Left renal cortex interstitium (tissue), 4 donors: ENCODE results near the gene SFT2D3. TPM values are rescaled to one million over a fixed set of nuclear protein-coding genes. Genes with fewer than 3 reads are reported as not detected.

Experiments used
- DNase-seq, 4 donors: peaks; one replicate each; pipeline ENCODE4 v3.0.0-alpha.2; 2013; ENCODE audit warnings: low read depth in 4 of 4, low spot score in 2 of 4, missing footprints in 1 of 4
- polyA plus RNA-seq, 4 donors: library from polyadenylated mRNA; unstranded; fragments of 120-200 nt; gene quantifications; one replicate each; pipeline ENCODE4 v1.2.1, GENCODE V29; 2013; ENCODE audit not compliant: insufficient read length in 4 of 4

The SFT2D3 gene
- polyA plus RNA-seq, 4 donors, result not detected

DNA sequence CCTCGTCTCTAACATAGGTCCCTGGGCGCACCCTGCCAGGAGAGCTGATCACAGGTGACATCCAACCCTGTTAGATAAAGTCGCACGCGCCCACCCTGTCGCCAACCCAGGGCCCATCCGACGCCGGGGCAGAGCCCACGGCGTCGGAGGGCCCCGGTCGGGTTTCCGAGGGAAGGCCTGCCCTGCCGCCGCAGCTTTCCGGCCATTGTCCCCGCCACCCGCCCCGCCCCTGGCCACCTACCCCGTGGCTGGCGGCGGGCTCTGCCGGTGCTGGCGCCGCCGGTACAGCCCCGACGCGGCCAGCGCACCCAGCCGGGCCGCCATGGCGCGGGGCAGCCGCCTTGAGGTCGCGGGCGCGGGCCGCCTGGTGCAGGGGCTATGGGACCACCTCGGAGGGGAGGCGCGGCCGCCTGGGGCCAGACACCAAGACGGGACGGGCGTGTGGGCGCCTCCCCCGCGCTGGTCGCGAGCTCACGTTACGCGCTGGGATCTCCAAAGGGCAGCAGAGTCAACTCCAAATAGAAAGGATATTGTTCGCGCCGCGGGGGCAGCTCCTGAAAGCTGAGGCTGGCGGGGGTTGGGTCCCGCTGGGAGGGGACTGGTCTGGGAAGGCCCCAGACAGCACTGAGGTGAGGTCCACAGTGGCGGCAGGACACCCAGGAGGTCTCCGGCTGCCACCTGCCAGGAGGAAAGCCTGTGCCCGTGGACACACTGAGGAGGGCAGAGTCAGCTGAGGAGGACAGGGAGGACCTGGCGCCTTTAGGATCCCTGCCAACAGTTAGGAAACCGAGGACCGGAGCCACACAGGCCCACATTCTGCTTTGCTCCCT lies 37.0 kb upstream of the SFT2D3 start:
- DNase-seq, result no peak

DNA sequence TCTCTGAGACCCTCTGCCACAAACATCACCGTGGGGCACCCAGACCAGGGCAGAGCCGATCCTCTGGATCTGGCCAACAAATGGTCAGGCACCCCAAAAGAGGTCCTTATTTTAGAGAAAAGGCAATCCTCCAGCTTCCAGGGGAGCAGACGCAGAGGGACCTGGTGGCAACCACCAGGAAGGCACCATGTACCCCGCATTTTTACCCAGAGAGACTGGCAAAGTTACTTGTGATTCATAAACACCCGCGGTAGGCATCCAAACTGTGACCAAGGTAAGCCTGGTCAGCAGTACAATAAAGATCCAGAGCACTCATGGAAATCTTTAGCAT lies 36.4 kb upstream of the SFT2D3 start:
- no peak for DNase-seq

DNA sequence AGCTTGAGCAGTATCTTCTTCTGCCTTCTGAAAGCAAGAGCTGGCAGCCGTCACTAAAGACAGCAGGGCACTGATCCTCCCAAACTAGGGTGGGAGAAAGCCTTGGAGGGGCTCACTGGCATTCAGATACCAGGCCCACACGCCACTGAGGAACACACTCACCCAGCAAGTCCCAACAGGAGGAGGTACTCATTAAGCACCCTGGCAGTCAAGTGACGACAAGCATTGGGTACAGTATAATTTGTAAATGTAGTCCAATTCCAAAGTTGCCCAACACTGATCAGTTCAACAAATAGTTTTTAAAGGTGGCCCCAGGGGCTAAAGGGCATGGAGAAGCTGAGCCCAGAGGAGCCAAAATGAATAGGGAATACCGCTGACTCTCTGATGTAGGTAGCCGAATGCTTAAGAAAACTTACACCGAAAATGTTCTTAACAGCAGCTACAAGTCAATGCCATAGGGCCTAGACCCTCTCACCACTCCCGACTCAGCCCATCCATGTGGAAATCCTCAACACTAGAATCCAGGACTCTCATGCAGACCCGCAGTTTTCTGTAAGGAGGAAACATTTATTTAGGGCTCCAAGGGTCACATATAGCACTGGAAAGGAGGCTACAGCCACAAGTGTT lies 35.9 kb upstream of the SFT2D3 start:
- DNase-seq, result no peak

DNA sequence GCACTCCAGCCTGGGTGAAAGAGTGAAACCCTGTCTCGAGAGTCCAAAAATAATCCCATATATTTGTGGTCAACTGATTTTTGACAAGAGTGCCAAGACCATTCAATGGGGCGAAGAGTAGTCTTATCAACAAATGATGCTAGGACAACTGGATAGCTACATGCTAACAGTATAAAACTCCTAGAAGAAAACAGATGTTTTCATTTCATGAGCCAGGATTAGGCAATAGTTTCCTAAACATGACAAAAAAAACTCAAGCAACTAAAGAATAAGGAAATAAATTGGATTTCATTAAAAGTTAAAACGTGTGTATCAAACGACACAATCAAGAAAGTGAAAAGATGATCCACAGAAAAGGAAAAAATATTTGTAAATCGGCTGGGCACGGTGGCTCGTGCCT lies 32.2 kb upstream of the SFT2D3 start:
- DNase-seq, result no peak

DNA sequence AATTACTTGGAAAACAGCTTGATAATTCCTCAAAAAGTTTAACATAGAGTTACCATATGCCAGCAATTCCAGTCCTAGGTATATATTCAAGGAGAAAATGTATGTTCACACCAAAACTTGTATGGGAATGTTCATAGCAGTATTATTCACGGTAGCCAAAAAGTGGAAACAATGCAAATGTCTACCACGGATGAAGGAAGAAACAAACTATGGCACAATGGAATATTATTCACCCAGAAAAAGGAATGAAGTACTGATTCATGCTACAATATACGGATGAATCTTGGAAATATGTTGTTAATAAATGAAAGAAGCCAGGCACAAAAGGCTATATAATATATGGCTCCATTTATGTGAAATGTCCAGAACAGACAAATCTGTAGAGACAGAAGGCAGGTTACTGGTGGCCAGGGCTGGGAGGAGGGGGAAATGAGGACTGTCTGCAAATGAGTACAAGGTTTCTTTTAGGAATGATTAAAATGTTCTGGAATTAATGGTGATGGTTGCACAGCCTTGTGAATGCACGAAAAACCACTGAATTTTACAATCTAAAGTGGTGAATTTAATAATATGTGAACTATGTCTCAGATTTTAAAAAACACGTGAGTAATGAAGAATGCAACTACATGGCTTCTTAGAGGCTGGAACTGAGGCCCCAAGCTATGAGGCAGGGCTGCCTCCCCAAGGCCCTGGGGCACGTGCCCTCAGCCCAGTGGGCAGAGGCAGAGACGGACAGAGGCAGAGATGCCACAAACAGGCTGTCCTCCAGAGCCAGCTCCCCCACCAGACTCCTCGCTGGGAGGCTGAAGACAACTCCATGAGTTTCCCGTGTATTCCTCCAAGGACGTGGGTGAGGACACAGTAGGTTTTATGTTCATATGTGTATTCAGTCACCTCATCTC lies 31.0 kb upstream of the SFT2D3 start:
- no peak for DNase-seq

DNA sequence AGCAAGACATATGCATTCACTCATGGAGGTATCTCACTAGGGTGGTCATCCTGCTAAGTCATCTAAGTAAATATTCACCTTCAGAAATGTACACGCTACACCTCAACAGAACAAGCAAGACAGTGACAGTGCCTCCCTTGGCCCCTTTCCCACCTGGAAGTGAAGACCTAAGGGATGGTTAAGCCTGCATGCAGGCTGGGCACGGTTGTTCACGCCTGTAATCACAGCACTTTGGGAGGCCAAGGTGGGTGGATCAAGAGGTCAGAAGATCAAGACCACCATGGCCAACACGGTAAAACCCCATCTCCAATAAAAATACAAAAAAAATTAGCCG lies 30.4 kb upstream of the SFT2D3 start:
- no peak for DNase-seq

DNA sequence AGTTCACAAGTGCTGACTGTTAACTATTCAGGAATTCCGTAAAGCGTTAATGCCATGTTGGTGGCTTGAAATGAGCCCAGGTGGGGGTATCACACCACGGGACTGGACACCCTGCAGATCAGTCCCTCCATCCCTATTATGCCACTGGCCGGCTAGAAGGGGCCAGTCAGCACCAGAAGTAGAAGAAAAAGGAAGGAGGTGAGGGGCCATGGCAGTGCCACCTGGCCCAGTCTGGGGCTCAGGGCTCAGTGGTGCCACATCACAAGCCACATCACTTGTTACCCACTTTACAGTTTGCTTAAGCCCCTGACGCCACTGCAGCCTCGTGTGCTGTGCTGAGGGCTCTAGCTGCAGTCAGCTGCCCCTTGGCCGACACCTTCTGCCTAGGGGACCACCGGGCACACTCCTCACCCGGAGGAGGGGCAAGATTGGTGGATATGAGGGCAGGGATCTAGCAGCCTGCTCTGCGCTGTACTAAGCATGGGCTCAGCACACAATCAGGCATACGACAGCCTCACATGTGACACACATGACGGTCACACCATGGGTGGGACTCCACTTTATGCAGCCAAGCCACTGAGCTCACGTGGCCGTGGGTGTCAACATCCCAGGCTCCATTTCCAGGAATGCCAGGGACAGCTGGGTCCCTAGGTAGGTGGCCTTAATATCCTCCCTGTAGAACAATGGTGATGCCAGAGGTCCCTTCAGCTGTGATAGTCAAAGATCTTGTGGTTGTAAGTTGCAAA lies 29.6 kb upstream of the SFT2D3 start:
- DNase-seq, result no peak

DNA sequence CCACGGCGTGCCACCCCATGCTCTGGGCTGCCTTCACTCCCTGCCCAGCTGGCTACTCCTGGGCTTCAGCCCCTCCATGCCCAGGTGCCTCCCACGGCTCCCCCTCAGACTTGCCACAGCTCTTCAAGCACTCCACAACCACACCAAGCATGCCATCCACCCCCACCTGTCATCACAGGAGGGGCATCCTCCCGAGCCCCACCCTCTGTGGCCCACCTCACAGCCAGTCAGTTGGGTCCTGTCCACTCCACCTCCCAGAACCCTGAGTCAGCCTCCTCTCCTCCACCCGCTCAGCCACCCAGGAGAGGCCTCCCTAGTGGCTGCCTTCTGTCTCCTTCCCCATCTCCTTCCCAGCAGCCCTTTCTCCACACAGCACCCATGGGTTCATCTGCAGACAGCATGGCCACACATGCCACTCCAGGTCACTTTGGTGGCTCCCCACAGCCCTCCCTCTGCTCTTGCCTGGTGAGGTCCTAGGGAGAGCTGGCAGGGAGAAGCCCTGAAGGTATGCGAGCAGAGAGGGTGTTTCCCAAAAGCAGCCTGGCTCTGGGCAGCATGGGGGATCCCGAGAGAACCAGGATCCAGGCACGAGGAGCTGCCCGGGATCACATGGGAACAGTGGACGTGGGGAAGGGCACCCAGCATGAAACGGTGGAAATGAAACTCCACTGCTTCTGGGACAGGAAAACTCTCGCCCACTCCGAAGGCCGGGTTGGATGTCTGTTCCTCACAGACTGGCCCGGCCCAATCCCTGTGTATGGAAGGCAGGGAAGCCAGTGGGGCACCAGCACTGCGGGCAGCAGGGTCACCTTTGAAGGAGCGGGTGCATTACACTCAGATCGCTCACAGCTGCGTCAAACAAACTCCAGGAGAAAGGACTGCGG lies 28.7 kb upstream of the SFT2D3 start:
- no peak for DNase-seq

DNA sequence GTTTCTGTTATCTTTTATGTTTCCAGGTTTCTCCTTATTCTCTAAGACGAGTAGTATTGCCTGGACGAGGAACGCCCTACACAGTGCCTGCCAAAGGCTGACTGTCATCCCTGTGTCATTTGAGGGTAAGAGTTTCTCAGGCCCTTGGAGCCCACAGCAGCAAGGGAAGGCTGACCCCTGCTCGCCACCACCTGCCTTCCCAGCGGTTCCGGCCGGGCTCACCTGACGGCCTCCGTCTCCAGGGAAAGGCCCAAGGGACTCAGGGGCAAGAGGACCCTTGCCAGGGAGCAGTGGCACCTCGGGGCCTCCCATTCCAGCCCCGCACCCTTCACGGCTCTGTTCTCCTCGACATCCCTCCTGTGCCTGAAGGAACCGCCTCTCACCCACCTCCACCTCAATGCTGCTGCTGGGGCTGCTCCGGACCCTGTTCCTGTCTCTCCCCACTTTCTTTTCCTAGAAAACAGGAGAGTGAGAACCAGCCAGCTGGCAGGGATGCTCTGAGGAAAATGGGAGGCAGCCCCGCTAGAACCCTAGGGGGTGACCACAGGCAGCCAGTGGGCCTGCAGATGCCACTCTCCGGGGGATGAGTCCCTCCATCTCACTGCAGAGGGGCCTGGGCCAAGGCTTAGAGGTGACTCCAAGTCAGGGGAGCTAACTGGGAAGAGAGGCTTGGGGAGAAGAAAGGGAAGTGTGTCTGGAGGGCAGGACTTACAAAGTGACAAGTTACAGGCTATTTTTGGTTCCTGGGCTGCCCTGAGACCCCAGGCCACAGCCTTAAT lies 27.8 kb upstream of the SFT2D3 start:
- DNase-seq, result no peak

DNA sequence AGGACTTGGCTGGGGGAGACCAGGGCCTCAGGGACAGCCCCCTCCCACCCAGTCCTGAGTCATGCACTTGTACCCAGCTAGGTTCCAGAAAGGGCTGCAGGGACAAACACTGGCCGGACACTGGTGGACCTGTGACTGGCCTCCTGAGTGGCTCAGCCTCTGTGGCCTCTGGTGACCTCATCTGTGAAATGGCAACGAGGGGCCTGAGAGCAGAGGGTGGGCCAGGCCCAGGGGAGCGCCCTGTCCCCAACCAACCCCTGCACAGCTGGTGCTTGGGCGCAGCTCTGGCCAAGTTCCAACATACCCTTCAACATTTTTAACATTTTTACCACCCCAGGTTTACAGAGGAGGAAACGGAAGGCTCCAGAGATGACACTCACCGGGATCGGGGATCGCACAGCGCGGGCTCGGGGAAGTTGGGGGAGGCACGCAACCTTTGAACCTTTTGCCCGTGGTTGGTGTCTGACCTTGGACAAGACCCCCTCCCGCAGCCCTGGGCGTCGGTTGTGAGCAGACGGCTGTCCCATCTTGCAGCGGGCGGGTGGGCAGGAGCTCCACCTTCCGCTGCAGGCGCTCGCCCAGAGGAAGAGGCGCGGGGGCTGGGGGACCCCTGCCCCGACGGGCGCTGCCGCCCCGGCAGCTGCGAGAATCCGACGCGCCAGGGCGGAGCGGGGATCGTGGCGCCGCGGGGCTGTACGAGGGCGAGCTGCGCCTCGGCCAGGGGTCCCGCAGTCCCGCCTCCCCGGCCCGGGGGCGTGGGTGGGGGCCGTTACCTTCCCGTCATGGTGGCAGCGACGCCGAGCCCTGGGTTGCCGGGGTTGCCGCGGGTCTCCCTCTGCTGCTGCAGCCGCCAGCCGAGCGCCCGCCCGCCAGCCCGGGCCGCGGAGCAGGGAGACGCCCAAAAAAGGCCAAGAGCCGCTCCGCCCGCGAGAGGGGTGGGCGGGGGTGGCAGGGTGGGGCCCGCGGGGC lies 26.8 kb upstream of the SFT2D3 start:
- no peak for DNase-seq

DNA sequence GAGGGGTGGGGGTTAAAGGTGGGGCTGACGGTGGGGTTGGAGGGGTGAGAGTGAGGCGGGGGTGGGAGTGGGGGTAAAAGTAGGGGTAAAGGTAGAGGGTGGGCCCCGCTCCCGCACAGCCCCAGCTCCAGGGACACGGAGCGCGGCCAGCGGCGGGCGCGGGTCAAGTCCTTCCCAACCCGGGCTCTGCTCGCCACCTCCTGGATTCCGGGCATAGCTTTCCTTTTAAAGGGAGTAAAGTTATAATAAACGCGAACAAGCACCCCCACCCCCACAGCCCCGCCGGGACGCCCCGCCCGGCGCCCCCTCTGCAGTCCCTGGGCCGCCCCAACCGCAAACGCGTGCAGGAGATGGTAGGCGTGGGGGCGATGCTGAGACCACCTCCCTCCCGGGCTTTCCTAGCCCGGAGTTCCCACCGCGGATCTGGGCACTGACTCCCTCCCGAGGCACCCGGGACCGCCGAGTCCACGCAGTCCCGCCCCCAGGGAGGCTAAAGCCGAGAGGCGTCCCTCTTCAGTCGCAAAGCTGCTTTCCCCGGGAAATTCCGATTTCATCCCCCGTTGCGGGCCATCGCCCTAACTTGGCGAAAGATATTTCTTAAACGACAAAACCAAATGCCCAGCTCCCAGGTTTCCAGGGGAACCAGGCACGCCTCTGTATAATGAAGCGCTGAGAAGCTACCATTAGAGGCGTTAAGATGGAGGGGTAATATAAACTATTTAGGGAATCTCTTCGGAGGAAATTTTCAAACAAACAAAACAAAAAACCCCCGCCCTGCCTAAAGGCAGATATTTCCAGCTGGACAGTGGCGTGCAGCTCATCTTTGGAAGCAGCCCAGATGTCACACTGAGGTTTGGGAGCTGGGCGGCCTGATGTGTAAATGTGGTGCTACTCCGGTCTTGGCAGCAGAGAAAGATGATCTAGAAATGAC lies 25.7 kb upstream of the SFT2D3 start, which contains the start of gene LIMS2:
Gene LIMS2, minus strand, starts transcription at position 200 of the 931 bp plus-strand sequence. CDS start 506 bp downstream, outside the sequence.
- DNase-seq, result no peak

DNA sequence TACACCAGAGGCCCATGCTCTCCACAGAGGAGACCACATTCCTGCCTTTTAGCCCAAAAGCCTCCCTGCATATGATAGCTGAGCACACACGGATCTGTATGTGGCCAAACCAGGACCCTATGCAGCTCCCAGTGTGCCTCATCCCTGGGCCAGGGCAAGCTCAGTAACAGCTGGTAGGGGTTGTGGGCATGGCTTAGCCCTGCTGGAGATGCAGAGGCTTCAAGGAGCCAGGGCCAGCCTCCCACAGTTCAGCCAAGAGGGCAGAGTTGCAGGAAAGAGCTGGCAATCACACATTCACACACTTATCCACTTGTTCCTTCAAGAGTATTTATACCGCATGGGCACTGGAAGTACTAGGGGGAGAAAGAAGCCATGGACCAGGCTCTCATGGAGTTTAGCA lies 24.4 kb upstream of the SFT2D3 start:
- no peak for DNase-seq

DNA sequence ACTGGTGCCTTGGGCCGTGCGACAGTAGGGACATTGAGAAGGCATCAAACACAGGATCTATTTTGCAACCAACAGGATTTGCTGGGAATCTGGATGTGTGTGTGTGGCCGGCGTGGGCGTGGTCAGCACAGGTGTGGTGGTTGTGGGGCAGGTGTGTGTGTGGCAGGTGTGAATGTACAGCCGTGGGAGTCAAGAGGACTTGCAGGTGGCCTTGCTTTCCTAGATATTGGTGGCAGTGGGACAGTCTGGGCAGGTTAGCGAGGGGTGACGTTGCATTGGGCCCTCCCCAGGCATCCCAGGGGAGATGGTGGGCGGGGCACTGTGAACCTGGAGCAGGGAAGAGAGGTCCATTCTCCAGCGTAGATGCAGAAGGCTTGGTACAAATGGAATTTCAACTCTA lies 22.8 kb upstream of the SFT2D3 start:
- DNase-seq, result no peak

DNA sequence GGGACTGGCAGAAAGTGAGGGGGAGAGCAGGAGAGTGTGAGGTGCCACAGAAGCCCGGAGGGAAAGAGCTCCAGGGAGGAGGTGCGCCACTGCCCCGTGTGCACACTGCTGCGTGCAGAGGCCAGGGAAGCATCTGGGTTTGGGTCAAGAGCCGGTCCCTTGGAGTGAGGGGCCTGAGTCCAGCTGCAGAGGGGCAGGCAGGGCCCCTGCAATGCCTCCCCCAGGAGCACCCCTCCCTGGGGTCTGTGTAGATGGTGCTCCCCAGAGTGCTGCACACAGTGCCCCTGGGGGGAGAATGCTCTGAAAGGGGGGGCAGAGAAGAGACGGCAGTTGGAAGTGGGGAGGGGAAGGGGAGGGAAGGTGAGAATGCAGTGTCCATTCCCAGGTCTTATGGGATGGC lies 22.3 kb upstream of the SFT2D3 start:
- no peak for DNase-seq

DNA sequence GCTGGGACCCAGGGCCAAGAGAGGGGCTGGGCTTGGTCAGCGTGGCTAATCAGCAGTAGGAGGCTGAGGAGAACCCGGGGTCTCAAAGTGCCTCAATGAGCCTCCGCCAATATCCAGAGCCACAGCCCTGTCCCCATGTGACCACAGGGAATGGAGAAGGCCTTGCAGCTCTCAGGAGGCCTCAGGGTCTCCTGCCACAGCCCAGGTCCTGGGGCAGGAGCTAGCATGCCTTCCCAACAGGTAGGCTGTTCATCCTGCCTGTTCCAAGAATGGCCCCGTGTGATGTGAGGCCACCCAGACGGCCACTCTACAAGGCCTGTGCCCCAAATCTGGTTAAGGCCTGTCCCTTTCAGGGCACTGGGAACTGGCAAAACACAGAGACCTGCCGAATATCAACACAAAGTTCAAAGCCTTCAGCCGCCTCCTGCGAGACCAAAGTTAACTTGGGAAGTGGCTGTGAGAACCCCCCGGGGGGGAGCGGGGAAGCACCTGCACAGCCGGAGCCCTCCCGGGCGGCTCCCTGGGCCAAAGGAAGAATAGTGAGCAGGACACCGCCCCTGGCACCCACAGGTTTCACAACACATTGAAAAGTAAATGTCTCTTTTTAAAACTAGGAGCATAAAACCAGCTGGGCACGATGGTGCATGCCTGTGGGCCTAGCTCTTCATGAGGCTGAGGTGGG lies 21.5 kb upstream of the SFT2D3 start:
- DNase-seq, result no peak

DNA sequence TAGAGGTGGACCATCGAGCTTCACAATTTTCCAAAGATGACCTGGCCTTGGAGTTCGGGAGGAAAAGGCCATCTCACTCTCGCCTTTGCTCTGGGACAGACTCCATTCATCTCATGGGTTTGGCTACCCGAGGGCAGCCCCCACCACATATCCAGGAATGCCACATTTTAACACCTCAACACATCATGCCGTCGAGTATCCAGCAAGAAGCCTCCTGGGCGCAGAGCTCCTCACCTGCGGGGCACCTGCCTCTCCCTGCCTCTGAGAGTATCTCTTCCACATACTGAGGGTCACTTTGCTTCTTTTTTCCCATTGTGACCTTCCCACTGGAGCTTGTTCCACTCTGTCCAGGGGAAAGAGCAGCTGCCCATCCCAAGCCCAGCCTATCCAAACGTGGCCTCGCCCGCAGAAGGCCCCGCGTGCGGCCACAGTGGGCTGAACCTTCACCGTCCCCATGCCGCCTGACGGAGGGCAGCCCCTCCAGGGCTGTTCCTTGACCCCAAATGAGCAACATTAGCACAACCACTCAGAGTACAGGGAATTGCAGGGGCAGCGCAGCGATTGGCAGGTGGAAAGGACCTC lies 20.5 kb upstream of the SFT2D3 start:
- no peak for DNase-seq
